ENCODE measurements around the gene RANBP9. TPM values are rescaled to one million over a fixed set of nuclear protein-coding genes. Genes with fewer than 3 reads are reported as not detected.

RANBP9 gene
- polyA plus RNA-seq, 3 donors = 1.8 to 26.1 (median 2.0) TPM

DNA sequence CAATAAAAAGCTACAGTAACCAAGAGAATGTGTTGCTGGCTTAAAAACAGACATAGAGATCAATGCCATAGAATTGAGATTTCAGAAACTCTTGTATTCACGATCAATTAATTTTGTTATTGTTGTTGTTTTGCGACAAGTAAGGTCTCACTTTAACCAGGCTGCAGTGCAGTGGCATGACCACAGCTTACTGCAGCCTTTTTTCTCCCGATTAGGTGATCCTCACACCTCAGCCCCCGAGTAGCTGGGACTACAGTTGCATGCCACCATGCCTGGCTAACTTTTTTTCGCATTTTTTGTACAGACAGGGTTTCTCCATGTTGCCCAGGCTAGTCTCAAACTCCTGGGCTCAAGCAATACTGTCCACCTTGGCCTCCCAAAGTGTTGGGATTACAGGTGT is 42.2 kb downstream of the RANBP9 start:
- 100% methylated on average over 5 of the region's 5 CpGs for WGBS (ENCODE audit: insufficient coverage)
- peaks cover 0 to 5% of the 10 kb centered on the region in 2 donors for H3K36me3 Mint-ChIP-seq
- intact Hi-C loops (cut with micrococcal nuclease) = loop anchor here in 1 of 2 donors (5.0 to 10.0 kb wide), 2 partner anchors 45 to 52 kb away; partner anchors contain the start of genes NOL7 and RANBP9
- no peaks in the 10 kb centered on the region for H3K9me3 Mint-ChIP-seq
- H3K27ac ChIP-seq (ENCODE audit: low read depth in 1 of 2, low read length in 2 of 2) = no peak overlapping the region
- TF ChIP-seq, protein P1, sequence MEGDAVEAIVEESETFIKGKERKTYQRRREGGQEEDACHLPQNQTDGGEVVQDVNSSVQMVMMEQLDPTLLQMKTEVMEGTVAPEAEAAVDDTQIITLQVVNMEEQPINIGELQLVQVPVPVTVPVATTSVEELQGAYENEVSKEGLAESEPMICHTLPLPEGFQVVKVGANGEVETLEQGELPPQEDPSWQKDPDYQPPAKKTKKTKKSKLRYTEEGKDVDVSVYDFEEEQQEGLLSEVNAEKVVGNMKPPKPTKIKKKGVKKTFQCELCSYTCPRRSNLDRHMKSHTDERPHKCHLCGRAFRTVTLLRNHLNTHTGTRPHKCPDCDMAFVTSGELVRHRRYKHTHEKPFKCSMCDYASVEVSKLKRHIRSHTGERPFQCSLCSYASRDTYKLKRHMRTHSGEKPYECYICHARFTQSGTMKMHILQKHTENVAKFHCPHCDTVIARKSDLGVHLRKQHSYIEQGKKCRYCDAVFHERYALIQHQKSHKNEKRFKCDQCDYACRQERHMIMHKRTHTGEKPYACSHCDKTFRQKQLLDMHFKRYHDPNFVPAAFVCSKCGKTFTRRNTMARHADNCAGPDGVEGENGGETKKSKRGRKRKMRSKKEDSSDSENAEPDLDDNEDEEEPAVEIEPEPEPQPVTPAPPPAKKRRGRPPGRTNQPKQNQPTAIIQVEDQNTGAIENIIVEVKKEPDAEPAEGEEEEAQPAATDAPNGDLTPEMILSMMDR (IDR thresholded peaks at IDR 0.05) = no peak
- H3K9ac ChIP-seq (ENCODE audit: insufficient read depth, low read length, poor library complexity, severe bottlenecking) = no peak overlapping the region
- H3K4me2 ChIP-seq (replicated peaks; ENCODE audit: extremely low read depth, low read length, poor library complexity, severe bottlenecking) = no peak overlapping the region
- H3K4me1 Mint-ChIP-seq = peaks cover 72% of the 10 kb centered on the region
- no peaks in the 10 kb centered on the region for H3K27me3 ChIP-seq (ENCODE audit: control insufficient read depth in 2 of 2, insufficient read depth in 2 of 2, low read length in 2 of 2)
- H3K4me3 Mint-ChIP-seq = no peak overlapping the region
- peaks cover 98% of the 10 kb centered on the region for H4K20me1 ChIP-seq (ENCODE audit: insufficient read depth, low read length)
- H3K4me3 ChIP-seq (replicated peaks in 1 of 3; ENCODE audit: low read depth in 2 of 3, low read length in 3 of 3) = no peak overlapping the region
- no peaks in the 10 kb centered on the region for H3K36me3 ChIP-seq (replicated peaks in 1 of 2; ENCODE audit: control insufficient read depth in 1 of 2, insufficient read depth in 2 of 2, low read length in 2 of 2)
- no peak overlapping the region for H2AFZ ChIP-seq (ENCODE audit: insufficient read depth, low read depth, low read length, poor library complexity, severe bottlenecking)
- no peaks in the 10 kb centered on the region for H3K9me3 ChIP-seq (replicated peaks in 1 of 2; ENCODE audit: control insufficient read depth in 1 of 2, insufficient read depth in 1 of 2, low read length in 2 of 2)
- H3K27ac Mint-ChIP-seq = peak overlapping the region in 2 of 7 donors; percentile 30 to 72
- peaks cover 20 to 36% of the 10 kb centered on the region in 2 donors for H3K4me1 ChIP-seq (ENCODE audit: control insufficient read depth in 1 of 2, insufficient read depth in 2 of 2, low read length in 2 of 2)
- H3K27me3 Mint-ChIP-seq (ENCODE audit: low read depth in 3 of 3) = peaks cover 0 to 2% (median 0%) of the 10 kb centered on the region in 3 donors
- peaks cover 99% of the 10 kb centered on the region for H3K79me2 ChIP-seq (ENCODE audit: insufficient read depth, low read length)
- DNase-seq = no peak

DNA sequence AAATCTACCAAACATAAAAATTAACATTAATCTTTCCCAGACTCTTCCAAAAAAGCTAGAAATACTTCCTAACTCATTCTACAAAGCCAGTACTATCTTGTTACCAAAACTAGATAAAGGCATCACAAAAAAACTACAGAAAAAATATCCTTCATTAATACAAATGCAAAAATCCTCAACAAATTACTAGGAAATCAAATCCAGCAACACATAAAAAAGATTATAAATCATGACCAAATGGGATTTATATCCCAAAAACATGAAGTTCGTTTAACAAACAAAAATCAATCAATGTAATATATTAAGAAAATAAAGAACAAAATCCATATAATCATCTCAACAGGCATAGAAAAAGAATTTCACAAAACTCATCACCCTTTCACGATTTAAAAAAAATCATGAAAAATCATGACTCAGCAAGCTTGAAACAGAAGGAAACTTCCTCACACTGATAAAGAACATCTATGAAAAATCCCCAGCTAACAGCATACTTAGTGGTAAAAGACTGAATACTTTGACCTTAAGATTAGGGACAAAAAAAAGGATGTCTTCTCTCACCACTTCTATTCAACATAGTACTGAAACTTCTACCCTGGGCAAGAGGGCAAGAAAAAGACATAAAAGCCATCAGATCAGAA is 43.2 kb downstream of the RANBP9 start:
- H3K9ac ChIP-seq (ENCODE audit: insufficient read depth, low read length, poor library complexity, severe bottlenecking) = no peak overlapping the region
- no peak overlapping the region for H3K27ac ChIP-seq (ENCODE audit: low read depth in 1 of 2, low read length in 2 of 2)
- Mint-ChIP-seq H3K27ac (peak overlapping the region in 6 of 7 donors; percentile 41 to 82 (median 60)), H3K4me1 (peaks cover 75% of the 10 kb centered on the region), H3K4me3 (no peak overlapping the region), H3K27me3 (ENCODE audit: low read depth in 3 of 3) (peaks cover 0 to 2% (median 0%) of the 10 kb centered on the region in 3 donors), H3K36me3 (peaks cover 0 to 2% of the 10 kb centered on the region in 2 donors), H3K9me3 (no peaks in the 10 kb centered on the region)
- peaks cover 20 to 36% of the 10 kb centered on the region in 2 donors for H3K4me1 ChIP-seq (ENCODE audit: control insufficient read depth in 1 of 2, insufficient read depth in 2 of 2, low read length in 2 of 2)
- intact Hi-C loops (cut with micrococcal nuclease) = loop anchor here in 1 of 2 donors (5.0 to 10.0 kb wide), 2 partner anchors 46 to 51 kb away; partner anchors contain the start of genes NOL7 and RANBP9
- no CpG with 5 or more reads among the region's 2 CpGs for WGBS (ENCODE audit: insufficient coverage)
- H3K4me3 ChIP-seq (replicated peaks in 1 of 3; ENCODE audit: low read depth in 2 of 3, low read length in 3 of 3) = no peak overlapping the region
- H3K36me3 ChIP-seq (replicated peaks in 1 of 2; ENCODE audit: control insufficient read depth in 1 of 2, insufficient read depth in 2 of 2, low read length in 2 of 2) = no peaks in the 10 kb centered on the region
- peaks cover 99% of the 10 kb centered on the region for H3K79me2 ChIP-seq (ENCODE audit: insufficient read depth, low read length)
- TF ChIP-seq, protein P1 (IDR thresholded peaks at IDR 0.05) = no peak
- H2AFZ ChIP-seq (ENCODE audit: insufficient read depth, low read depth, low read length, poor library complexity, severe bottlenecking) = no peak overlapping the region
- peak; percentile 21 to 50 (median 36) for DNase-seq
- H3K9me3 ChIP-seq (replicated peaks in 1 of 2; ENCODE audit: control insufficient read depth in 1 of 2, insufficient read depth in 1 of 2, low read length in 2 of 2) = no peaks in the 10 kb centered on the region
- H3K4me2 ChIP-seq (replicated peaks; ENCODE audit: extremely low read depth, low read length, poor library complexity, severe bottlenecking) = no peak overlapping the region
- H3K27me3 ChIP-seq (ENCODE audit: control insufficient read depth in 2 of 2, insufficient read depth in 2 of 2, low read length in 2 of 2) = no peaks in the 10 kb centered on the region
- H4K20me1 ChIP-seq (ENCODE audit: insufficient read depth, low read length) = peaks cover 98% of the 10 kb centered on the region

All from CD14-positive monocyte (primary cell).